Measurements from ENCODE around the gene EXOC6B.

Gene EXOC6B

DNA sequence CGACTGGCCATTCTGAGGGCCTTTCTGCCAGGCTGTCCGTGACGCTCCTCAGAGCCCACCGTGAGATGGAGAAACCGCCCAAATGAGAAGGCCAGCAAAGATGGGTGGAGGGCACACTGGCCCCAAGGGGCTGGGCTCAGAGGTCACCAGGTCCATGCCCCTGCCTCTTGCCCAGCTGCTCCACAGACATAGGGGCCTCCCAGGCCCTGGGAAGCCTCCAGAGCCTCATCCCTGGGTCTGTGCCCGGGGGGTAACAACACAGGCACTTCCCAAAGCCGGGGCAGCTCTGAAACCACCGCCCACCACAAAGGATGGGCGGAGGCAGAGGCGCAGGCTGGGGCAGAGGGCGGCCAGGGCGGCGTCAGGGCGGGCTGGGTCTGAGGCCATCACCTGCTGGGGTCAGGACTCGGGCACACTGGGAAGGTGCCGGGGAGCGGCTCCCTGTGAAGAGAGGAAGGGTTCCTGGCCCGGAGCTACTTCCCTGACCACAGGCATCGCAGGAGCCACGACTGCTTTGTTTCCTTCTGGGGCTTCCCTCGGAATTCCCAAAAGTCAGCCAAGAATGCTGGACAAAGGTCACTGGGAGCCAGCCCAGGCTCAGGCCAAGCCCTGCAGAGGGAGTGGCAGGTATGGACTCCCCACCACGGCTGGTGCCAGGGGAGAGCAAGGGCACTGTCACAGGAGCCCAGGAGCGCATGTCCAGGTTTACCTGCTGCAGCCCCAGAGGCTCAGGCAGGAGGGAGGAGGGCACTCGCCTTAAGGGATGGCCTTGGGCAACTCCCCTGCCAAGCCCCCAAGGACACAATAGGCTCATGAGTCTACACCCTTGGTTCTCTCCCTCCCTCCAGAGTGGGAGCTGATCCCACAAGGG, 687.6 kb downstream of the EXOC6B start:
- no peak for DNase-seq (ENCODE audit: low spot score)

DNA sequence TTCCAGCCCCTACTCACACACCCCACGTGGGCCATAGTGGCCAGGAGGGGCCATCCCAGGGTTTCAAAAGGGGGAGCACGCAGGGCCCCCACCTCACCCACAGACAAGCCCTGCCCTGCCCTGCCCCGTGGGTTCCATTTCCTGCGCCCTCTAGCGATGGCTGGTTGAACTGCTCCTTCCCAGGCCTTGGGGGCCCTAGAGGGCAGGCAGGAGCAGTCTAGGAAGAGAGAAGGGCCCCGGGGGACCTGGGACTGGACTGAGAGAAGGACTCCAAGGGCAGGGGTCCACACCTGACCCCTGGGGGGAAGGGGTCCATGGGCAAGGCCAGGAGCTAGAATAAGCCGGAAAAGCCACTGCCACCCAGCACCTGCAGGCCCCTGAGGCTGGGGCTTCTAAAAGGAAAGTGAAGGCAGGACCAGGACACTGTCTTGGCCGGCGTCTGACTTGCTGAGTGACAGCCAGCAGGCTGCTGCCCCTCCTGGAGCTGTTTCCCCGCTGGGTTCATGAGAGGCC, 688.3 kb downstream of the EXOC6B start:
- DNase-seq (ENCODE audit: low spot score), result peak; percentile 67

DNA sequence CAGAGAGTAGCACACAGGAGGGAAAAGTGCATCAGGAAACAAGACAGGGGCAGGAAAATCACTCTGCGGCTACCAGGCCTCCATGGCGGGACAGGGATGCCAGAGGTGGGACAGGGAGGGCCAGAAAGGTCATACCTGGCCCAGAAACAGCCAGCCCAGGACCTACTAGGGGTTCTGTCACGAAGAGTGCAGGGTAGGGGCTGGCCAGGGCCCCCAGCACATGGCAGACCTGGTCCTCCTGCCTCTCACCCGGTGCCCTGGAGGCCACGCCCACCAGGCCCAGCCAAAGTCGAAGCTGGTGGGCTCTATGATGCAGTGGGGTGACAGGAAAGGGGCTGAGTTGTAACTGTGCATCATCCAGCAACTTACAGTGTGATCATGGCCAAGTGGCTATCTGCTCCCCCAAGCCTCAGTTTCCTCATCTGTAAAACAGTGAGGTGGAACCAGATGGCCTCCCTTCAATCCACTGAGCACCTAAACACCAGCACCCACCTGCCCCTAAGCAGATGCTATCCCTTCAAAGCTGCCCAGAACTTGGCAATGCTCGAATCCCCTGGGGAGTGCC, 688.8 kb downstream of the EXOC6B start:
- DNase-seq (ENCODE audit: low spot score), result no peak

DNA sequence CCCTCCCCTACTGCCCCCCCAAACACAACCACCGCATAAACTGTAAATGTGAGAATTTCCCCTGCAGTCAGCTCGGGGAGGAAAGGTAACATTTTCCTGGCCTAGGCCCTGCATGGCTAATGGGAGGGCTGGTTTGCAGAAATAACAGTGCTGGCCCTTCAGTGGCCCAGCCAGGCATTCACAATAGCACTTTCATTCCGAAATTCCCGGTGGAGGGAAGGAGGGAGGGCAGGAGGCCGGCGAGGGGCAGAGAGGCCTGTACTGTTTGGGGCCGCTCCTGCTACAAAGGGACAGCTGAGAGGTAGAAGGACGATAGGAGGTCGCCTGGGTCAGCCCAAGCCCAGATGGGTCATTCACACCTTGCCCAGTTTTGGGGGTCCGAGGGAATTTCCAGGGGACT, 689.5 kb downstream of the EXOC6B start:
- DNase-seq (ENCODE audit: low spot score), result no peak

DNA sequence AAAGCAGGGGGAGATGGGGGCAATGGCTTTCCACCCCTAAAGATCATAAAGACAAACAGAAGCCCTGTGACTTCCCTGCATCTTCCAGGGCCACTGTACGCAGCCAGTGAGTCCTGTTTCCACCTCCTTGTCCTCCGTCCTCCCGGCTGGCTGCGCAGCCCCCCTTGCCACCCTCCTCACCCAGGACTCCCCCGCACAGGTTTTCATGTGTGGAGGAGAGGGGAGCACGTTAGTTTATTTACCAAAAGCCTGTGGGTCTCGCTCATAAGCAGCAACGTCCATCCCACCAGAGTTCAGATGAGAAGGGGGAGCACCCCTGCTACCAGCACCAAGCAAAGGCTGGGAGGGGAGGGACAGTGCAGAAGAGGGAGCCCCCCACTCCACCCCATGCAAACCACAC, 689.9 kb downstream of the EXOC6B start:
- no peak for DNase-seq (ENCODE audit: low spot score)

DNA sequence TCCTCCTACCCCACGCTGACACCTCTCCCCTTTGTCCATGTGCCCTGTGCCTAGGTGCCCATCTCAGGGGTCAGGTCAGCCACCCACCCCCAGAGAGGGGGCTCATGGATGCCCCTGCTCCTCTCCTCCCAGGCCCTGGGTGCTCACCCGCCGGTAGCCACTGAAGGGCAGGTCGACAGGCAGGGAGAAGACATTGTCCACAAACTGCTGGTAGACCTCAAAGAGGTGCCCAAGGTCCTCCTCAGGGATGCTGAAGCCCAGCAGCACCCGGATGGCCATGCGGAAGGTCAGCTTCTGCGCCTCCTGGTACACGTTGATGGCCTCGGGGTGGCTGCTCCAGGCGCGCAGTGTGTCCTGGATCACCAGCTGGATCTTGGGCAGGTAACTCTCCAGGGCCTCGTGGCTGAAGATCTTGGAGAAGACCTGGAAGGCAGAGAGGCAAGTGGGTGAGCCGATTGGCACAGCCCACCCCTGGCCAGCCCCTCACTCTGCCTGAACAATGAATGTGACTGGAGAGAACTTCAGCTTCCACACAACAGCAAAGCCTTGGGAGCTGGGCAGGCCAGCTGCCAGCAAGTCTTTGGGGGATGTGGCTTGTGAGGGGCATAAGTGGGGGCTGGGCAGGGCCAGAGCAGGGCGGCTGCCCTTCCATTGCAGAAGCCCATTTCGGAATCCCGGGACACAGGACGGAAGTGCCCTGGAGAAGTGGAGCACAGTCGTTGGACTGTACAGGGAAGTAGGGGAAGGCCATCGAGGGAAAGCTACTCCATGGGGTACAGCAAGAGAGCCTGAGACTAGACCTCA, 690.6 kb downstream of the EXOC6B start:
- no peak for DNase-seq (ENCODE audit: low spot score)

DNA sequence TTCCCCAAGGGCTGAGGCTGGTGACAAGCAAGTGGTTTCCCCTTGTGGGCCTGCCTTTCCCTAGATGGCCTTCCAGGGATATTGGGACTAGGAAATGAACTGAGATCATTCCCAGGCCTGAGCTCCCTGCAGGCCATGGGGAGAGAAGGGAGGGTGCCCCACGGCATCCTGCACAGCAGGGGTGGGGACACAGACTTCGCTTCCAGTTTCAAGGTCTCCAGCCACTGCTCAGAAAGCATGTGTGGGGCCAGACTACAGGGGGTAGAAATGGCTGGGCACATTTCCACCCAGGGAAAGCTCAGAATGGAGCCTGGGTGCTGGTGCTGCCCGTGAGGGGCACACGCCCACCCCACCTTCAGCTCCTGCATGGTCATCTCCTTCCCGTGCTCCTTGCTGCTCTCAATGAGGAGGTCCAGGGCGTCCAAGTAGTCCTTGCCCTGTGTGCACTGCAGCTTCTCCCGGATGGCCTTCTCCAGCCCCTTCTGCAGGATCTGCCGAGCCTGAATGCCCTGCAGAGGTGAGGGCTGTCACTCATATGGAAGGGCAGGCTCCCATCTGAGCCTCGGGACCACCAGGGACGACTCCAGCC, 691.3 kb downstream of the EXOC6B start:
- DNase-seq (ENCODE audit: low spot score), result no peak

DNA sequence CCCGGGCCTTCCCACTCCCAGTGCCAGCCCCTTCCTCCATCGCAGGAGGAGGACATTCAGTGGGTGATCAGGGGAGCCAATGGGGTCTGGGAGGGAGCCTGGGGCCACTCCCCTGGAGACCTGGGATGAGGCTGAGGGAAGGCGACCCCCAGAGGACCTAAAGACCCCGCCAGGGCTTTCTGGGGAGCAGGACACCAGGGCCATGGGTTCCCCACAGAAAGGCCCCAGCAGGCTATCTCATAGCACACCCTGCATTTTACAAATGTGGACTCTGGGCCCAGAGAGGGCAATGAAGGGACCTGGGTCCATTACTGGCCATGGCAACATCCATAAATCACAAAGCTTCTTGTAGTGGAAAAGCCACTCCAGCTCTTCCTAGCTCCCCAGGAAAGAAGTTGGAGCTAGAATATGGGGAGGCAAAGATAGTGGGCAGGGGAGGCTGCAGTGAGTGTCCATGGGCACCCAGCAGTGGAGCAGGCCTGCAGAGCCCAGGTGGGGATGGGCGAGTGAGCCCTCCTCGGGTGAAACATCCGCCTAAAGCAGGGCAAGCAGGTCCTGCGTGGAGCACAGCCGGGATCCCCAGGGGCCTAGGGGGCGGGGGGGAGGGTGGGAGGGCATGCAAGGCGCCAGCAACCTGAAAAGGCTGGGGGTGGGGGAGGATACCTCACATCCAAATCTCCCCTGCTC, 692.0 kb downstream of the EXOC6B start:
- DNase-seq (ENCODE audit: low spot score), result no peak

DNA sequence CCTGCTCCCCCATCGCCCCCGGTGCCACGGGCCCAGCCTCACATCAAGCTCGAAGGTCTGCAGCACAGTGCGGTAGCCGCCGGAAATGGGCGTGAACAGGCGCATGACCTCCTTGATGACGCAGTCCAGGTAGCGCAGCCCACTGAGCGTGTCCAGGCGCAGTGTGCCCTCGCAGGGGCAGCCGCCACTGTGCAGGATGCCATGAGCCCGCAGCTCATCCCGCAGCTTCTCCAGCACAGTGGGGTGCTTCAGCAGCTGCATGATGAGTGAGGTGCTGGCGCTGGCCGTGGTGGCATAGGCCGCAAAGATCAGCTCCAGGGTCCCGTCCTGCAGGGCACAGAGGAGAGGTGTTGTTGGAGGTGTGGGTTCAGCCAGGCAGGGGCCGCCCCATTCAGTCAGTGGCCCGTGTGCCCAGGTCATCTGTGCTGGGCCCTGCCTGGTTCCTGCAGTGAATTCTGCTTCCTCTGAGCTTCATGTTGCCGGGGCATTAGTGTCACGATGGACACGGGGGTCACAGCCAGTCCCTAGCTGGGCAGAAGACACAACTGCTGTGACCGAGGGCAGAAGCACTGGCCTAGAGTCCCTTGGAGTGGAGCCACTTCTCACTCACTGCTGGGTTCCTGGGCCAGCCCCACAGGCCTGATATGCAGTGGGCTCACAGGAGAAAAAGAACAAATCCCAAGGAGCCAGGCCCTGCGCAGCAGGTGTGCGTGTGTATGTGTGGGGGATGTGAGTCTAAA, 692.7 kb downstream of the EXOC6B start:
- no peak for DNase-seq (ENCODE audit: low spot score)

DNA sequence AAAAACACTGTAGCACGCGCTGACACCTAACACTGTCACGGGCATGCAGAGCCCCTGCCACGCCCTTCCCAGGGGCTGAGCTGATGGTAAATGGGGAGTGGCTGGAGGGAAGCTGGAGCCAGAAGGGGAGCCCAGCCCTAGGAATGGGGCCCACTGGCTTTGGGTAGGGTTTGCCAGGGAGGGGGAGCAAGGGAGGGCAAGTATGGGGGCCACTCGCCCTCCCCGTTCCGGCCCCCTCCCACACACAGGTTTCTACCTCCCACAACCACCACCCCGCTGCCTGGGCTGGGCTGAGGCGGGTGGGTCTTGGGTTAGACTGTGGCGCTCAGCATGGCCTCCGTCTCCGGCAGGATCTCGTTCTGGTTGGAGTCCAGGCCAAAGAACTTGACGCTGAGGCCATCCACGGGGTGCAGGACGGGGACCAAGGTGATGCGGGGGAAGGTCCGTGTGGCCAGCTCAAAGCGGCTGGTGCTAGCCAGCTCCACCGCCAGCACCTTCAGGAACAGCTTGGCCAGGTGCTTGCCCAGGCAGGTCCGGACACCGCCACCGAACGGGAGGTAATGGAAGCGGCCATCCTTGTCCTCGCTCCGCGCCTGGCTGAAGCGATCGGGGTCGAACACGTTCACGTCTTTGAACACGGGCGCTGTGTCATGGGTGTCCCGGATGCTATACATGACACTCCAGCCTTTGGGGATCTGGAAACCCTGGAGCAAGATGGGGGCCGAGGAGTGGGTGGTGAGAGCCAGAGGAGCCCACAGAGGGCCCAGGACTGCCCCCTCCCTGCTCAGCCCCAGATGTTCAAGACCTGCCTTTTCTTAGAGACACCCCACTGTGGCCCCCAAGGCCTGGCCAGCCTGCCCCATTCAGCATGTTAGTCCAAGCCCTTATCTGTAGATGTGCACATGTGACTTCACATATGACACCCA, 693.7 kb downstream of the EXOC6B start:
- DNase-seq (ENCODE audit: low spot score), result no peak

DNA sequence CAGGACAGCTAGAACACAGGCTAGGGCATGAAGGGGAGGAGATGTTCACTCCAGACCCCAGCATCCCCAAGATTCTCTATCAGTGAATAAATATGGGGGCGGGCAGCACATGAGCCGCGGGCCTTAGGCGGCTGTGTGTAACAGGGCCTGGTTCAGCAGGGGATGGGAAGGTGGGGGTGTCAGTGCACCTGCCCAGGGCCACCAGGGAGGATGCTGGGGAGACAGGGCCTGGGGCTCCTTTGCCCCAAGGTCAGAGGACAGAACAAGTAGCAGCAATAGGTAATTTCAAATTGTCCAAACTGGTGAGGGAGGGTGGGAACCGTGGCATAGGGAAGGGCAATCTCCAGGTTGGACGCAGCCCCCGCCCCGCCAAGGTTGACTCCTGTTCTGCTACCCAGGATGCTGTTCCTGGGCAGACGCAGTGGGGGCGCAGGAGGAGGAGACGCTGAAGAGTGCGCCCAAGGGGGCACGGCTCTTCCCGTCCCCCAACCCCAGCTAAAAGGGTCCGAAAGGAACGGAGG, 694.4 kb downstream of the EXOC6B start:
- DNase-seq (ENCODE audit: low spot score), result no peak

DNA sequence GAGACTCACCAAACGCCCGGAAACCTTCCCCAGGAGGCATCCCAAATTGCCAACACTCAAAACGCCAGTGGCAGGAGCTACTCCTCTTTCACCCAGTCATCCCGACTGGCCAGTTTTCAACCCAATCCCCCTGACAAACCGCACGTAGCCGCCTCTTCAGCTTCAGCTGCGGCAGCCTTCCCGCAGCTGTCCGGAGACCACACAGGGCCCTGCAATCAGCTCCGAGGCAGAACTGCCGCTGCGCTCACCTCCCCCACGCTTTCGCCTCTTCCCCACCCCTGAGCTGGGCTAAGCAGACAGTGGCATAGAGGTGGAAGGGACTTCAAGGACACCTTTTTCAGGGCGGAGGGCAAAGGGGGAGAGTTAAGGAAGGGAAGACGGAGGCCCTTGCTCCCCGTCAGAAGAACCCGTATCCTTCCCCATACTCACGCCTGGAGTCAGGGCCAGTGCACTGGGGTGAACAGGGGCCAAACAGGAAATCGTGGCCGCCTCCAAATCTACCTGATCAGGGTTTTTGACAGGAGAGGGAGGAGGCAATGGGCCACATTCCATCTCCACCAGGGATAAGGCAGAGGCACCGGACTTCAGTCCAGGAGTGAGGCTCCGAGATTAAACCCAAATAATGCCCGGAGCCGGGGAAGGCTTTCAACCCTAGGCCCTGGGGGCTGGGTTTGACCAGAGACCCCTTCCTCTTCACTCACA, 695.0 kb downstream of the EXOC6B start:
- no peak for DNase-seq (ENCODE audit: low spot score)

DNA sequence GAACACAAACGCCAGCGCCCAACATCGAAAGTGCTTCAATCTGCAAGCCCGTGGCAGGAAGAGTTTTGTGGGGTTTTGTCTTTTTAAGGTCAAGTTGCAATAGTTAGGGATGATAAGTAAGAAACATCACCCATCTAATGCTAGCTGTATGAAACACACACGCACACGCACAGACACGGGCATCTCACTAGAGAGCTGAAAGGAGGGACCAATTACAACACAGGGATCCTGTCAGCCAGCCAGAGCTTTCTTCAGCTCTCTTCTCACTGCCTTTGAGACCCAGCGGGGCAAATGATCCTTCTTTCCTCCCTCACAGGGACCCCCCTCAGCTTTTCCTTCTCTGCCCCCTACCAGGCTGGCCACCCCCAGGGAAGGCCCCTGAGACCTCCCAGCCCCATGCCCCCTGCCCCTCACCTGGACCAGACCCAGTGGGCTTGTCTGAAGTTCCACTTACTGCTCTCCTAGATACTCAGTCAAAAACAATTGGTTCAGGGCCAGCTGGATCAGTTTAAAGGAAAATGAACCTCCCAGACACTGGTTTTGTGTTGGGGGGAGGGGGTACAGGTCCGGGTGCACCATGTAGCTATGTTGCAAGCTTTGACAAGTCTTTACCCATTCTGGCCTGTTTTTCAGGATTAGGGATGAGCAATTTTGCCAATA, 696.0 kb downstream of the EXOC6B start:
- DNase-seq (ENCODE audit: low spot score), result no peak

DNA sequence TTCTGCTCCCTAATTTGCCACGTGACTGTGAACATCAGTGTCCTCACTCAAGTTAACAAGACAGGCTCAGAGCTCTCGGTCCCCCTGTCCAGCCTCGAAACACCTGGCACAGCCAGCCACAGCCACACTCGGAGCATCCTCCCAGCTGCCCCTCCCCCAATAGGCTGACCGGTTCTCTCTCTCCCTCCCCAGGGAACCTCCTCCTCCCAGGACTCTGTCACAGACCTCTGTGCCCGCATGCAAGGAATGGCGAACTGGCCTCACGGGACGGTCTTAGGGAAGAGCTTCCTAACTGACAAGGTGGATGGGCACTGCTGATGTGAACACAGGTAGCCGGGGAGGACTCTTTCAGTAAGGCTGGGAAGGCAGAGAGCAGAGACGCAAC, 697.0 kb downstream of the EXOC6B start:
- no peak for DNase-seq (ENCODE audit: low spot score)

DNA sequence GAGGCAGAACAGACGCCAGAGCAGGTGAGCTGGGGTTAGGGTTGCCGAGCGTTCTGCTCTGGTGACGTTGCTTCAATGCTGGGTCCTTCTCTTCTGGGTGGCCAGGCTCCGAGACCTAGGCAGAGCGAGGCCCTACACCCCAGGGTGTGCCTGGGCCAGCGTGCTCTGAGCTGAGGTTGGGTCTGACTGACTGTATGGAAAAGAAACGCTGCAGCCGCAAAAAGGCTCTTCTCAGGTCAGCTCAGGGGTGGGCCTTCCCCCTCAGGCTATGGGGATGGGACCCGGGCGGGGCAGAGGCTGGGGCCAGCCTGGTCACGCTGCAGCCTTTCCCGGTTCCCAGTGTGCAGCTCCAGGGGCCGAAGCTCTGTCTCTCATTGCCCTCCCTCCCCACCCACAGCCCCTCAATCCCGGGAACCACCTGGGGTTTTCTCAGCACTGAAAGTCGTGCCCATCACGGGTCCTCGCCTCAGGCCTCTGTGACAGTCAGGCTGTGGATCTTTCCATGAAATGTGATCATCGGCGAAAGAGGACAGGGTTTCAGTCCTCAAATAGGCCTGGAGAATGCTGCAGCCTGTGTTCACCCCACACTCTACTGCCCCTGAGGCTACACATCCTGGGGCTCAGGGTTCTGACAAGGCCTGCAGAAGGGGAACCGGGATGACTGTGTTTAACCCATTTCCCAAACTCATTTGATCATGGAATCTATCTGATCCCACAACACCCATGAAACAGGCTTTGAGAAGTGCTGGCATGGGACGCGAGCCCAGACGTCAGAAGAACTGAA, 697.6 kb downstream of the EXOC6B start:
- no peak for DNase-seq (ENCODE audit: low spot score)

DNA sequence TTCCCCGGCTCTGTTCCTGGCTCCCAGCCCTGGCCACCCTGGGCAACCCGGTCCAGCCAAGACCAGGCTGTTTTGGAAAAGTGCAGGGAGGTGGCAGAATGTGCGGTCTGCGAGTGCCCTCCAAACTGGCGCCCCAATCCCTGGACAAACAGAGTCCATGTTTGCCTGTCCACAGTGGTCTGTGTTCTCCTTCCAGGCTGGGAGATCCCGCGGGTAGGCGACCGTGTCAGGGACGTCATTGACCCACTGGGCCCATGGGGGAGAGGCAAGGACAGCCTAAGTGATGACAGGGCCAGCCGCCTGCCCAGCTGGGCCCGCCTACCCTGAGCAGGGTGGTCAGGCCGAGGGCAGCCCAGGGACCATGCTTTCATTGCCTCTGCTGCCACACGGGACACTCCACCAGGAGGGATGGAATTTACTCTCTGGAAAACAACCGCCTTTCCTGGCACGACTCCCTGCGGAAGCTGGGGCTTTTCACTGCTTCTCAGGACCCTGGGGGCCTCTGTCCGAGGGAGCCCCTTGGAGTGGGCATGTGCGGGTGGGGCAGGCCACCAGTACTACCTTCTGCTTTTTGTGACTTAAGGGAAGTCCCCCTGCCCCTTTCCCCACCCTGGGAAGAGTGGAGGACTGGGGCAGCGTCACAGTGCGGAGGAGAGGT, 698.3 kb downstream of the EXOC6B start:
- no peak for DNase-seq (ENCODE audit: low spot score)
